Activated naive CD4-positive, alpha-beta T cell (primary cell): Measurements from ENCODE around the gene TJP2.
"Not testable (repeated sequence)": the region's sequence is repeated elsewhere in the genome, so short reads cannot be mapped to it uniquely, and the experiment has no call there.

Source experiments
- DNase-seq, 4 experiments: peaks; one replicate each; lab custom pipeline; 2025; lab: John Stamatoyannopoulos, UW

Gene TJP2

GRCh38 chr9:69292078-69292477 is 118.0 kb downstream of the TJP2 start:
- DNase-seq: no peak

- no peak for DNase-seq
Observed at GRCh38 chr9:69293156-69293555, 119.1 kb downstream of the TJP2 start.

DNA sequence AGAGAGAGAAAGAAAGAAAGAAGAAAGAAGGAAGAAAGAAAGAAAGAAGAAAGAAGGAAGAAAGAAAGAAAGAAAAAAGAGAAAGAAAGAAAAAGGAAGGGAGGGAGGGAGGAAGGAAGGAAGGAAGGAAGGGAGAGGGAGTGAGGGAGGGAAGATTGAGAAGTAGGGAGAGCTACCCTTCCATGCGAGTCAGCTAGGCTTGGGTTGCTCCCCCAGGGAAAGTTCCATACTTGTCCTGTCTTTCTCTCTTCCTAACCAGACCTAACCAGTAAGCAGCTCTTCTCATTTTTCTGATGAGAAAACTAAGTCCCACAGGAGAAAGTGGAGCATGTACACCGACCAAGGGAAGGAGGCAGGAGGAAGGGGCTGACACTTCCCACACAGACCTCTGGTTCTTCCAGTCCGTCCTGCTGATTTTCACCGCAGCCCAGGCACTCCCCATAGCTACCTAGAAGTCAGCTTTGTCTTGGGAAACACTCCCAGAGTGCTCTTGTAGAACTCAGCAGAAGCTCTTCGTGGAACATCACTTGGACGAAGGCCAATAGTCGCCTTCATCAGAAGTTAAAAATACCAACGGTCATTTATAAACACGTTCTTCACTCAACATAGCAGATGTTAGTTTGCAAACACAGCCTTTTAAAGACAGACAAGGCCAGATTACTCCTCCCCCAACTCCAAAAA is 121.9 kb downstream of the TJP2 start:
- no peak for DNase-seq

GRCh38 chr9:69297300-69297980 is 123.4 kb downstream of the TJP2 start:
- DNase-seq: no peak

DNA sequence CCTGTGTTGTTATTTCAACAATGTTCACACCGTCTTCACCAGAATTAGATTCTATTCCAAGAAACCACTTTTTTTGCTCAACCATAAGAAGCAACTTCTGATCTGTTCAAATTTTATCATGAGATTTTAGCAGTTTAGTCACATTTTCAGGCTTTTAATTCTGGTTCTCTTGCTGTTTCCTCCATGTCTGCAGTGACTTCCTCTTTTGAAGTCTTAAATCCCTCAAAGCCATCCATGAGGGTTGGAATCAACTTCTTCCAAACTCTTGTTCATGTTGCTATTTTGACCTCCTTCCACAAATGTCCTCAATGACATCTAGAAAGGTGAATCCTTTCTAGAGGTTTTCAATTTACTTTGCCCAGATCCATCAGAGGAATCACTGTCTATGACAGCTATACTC is 125.2 kb downstream of the TJP2 start:
- DNase-seq: no peak

DNA sequence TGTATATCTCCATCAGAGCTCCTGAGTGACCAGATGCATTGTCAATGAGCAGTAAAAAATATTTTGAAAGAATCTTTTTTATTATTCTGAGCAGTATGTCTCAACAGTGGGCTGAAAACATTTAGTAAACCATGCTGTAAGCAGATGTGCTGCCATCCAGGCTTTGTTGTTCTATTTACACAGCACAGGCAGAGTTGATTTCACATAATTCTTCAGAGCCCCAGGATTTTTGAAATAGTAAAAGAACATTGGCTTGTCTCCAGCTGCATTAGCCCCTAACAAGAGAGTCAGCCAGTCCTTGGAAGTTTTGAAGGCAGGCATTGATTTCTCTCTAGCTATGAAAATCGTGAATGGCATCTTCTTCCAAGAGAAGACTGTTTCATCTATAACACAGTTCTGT is 125.7 kb downstream of the TJP2 start:
- no peak for DNase-seq

DNA sequence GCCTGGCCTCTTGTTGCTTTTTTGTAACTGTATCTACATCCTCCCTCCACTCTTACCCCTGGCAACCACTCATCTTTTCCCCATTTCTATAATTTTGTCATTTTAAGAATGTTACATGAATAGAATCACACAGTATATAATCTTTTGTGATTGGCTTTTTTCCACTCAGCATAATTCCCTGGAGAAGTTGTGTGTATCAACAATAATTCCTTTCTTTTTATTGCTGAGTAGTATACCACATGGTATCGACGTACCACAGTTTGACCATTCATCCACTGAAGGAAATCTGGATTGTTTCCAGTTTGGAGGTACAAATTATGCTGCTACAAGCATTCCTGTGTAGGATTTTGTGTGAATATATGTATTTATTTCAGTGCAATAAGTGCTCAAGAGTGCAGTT is 129.3 kb downstream of the TJP2 start:
- DNase-seq: no peak

DNA sequence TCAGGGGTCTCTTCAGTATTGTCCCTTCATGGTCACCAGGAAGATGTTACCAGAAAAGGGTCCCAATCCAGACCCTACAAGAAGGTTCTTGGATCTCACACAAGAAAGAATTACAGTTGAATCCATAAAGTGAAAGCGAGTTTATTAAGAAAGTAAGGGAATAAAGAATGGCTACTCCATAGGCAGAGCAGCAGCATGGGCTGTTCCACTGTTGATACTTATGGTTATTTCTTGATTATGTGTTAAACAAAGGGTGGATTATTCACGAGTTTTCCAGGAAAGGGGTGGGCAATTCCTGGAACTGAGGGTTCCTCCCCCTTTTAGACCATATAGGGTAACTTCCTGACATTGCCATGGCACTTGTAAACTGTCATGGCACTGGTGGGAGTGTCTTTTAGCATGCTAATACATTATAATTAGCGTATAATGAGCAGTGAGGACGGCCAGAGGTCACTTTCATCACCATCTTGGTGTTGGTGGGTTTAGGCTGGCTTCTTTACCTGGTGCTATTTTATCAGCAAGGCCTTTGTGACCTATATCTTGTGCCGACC is 132.9 kb downstream of the TJP2 start:
- DNase-seq: not testable (repeated sequence)

DNA sequence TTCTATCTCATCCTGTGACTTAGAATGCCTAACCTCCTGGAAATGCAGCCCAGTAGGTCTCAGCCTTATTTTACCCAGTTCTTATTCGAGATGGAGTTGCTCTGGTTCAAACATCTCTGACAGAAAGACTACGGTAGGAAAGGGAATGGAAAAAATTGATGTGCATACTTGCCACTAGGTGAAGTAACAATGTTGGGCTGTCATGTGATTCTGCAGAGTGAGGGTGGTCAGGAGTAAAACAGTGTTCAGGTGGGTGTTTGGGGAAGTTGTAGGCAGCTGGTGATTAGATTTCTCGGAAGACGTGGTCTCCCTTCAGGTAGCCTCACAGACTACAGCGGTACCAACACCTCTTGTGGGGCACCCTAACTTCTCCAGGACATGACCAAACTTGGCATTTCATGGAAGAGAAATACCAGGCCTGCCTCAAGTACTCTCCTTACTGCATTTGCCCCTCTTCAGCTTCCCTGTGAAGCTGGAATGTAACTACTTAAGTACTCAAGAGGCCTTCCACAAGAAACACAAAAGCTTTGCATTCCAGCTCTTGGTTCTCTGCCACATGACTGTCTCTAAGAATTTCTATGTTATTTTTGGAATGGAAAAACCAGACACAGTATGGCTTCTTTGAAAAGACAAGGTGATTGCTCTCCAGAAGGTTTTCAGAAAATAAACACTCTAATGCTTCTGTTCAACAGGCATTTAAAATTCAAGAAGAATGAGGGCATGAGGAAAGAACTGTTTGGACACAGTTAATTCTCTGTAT is 133.5 kb downstream of the TJP2 start:
- no peak for DNase-seq

- DNase-seq: no peak
Observed at GRCh38 chr9:69308206-69308931, 134.3 kb downstream of the TJP2 start.

- no peak for DNase-seq
Observed at GRCh38 chr9:69313175-69313574, 139.1 kb downstream of the TJP2 start.

DNA sequence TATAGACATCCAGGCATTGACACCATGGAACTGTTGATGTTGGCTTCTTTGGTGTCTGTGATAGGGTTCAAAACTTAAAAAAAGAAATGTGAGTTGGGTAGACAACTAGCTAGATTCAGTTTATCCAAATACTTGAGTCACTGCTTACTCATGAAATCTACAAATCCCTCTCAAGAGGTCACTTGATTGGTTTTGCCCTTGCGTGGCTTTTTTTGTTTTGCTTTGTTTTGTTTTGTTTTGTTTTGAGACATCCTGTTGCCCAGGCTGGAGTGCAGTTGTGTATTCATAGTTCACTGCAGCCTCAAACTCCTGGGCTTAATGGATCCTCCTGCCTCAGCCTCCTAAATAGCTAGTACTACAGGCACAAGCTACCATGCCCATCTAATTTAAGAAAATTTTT is 140.5 kb downstream of the TJP2 start:
- DNase-seq: no peak

- no peak for DNase-seq
Observed at GRCh38 chr9:69317081-69317480, 143.0 kb downstream of the TJP2 start.

GRCh38 chr9:69317894-69318293 is 143.8 kb downstream of the TJP2 start:
- DNase-seq: no peak

GRCh38 chr9:69319324-69320025 is 145.4 kb downstream of the TJP2 start:
- DNase-seq: no peak

DNA sequence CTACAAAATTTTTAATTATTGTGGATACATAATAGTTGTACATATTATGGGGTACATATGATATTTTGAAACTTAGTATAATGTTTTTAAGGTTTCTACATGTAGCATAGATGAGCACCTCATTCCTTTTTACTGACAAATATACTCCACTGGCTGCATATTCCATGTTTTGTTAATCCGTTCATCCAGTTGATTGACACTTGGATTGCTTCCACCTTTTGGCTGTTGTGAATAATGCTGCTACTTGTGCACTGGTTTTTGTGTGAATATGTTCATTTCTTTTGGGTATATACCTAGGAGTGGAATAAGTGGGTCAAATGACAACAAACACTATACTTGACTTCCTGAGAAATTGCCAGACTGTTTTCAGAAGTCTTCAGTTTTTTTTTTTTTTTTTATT is 148.2 kb downstream of the TJP2 start:
- no peak for DNase-seq

GRCh38 chr9:69323861-69324260 is 149.8 kb downstream of the TJP2 start:
- no peak for DNase-seq
